ENCODE data around the gene NIP7. TPM values are rescaled to one million over a fixed set of nuclear protein-coding genes. Genes with fewer than 3 reads are reported as not detected.

NIP7 gene
- total and polyA plus RNA-seq, 2 donors (not counting 3 experiments of a cell fraction or from before 2014, with no cell fraction given) = 8.8 to 46.8 TPM

DNA sequence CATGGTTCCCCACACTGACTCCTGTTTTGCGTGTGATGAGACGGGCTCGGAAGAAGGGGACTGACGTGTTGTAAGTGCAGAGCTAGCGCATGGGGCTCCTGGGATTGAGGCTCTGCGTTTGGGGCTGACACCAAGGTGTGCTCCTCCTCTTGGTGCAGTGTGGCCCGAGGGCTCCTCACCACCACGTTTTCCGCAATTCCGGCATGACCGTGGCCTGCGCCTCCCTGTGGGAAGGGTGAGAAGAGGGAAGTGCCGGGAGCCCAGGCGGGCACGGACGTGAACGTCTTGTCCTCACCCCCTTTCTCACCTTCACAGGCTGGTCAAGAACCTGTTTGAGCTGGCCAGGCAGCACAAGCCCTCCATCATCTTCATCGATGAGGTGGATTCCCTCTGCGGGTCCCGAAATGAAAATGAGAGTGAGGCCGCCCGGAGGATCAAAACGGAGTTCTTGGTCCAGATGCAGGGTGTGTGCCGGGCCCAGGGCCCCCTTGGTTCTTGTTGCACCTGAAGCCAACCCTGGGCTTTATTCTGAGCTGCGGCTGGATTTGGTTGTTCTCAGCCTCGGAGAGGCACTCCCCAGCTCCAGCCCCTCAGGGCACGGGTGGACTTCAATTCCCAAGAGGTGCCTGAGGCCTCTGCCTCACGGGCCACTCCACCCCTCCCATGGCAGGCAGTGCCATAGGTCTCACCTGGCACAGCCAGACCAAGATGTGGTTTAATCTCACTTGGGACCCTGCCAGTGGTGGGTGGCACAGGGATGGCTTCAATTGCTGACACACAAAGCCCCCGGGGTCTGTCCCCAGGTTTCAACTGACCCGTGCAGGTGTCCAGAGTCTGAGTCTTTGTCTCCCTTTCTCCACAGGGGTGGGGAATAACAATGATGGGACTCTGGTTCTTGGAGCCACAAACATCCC, 19.5 kb upstream of the NIP7 start:
- no TSS peak for BruUV-seq (replicated peaks)
- FAIRE-seq (no peak), DNase-seq (ENCODE audit: low read depth, low spot score) (no peak)
- TF ChIP-seq FOS (IDR thresholded peaks at IDR 0.05; ENCODE audit: borderline replicate concordance, insufficient read depth, low read length) (no peak), POLR2A (IDR thresholded peaks at IDR 0.05; ENCODE audit: low read depth, low read length) (no peak), JUN (IDR thresholded peaks at IDR 0.05; ENCODE audit: borderline replicate concordance, insufficient read depth, insufficient read length, low read depth) (no peak), MYC (IDR thresholded peaks at IDR 0.05; ENCODE audit: low read depth, low read length) (no peak), MAX (IDR thresholded peaks at IDR 0.05; ENCODE audit: insufficient read depth, insufficient read length) (no peak), POLR2AphosphoS5 (IDR thresholded peaks at IDR 0.05; ENCODE audit: insufficient read depth, low read depth, low read length) (no peak), GATA2 (IDR thresholded peaks at IDR 0.05; ENCODE audit: insufficient read depth, insufficient read length, low read depth, low read length) (no peak), EZH2 (IDR thresholded peaks at IDR 0.05; ENCODE audit: borderline replicate concordance, low read depth, low read length, severe bottlenecking) (no peak)
- TF ChIP-seq, protein P1, sequence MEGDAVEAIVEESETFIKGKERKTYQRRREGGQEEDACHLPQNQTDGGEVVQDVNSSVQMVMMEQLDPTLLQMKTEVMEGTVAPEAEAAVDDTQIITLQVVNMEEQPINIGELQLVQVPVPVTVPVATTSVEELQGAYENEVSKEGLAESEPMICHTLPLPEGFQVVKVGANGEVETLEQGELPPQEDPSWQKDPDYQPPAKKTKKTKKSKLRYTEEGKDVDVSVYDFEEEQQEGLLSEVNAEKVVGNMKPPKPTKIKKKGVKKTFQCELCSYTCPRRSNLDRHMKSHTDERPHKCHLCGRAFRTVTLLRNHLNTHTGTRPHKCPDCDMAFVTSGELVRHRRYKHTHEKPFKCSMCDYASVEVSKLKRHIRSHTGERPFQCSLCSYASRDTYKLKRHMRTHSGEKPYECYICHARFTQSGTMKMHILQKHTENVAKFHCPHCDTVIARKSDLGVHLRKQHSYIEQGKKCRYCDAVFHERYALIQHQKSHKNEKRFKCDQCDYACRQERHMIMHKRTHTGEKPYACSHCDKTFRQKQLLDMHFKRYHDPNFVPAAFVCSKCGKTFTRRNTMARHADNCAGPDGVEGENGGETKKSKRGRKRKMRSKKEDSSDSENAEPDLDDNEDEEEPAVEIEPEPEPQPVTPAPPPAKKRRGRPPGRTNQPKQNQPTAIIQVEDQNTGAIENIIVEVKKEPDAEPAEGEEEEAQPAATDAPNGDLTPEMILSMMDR (IDR thresholded peaks at IDR 0.05; ENCODE audit: extremely low read depth in 1 of 2, insufficient read depth in 1 of 2, low read depth in 1 of 2, low read length in 2 of 2) = no peak
- no peak overlapping the region for H3K4me3 ChIP-seq (replicated peaks in 1 of 3; ENCODE audit: insufficient read depth in 1 of 3, low read depth in 1 of 3, low read length in 3 of 3)
- H3K4me1 ChIP-seq (ENCODE audit: control insufficient read depth, extremely low read depth, insufficient read depth, low read length) = no peaks in the 10 kb centered on the region
- no peak overlapping the region for H2AFZ ChIP-seq (ENCODE audit: low read depth, low read length)
- no peaks in the 10 kb centered on the region for H3K27me3 ChIP-seq (ENCODE audit: control insufficient read depth in 2 of 2, insufficient read depth in 2 of 2, low read length in 2 of 2)
- POLR2A ChIA-PET = no interaction called here
- intact Hi-C loops (cut with micrococcal nuclease) (no loop called here), dilution Hi-C loops (cut with MboI; ENCODE audit: extremely low pct_ligation_motif_present, low sequenced_read_pairs) (no loop called here)
- no peaks in the 10 kb centered on the region for H4K20me1 ChIP-seq (replicated peaks; ENCODE audit: control insufficient read depth, extremely low read depth, insufficient read depth, low read length)
- H3K9ac ChIP-seq (replicated peaks; ENCODE audit: extremely low read depth, insufficient read depth, low read length) = no peak overlapping the region
- no peaks in the 10 kb centered on the region for H3K9me3 ChIP-seq (replicated peaks; ENCODE audit: control insufficient read depth, insufficient read depth, low read length)
- no peaks in the 10 kb centered on the region for H3K9me1 ChIP-seq (replicated peaks; ENCODE audit: control insufficient read depth, extremely low read depth, insufficient read depth, low read length)
- CTCF ChIA-PET = no interaction called here
- no peak overlapping the region for H3K27ac ChIP-seq (ENCODE audit: insufficient read depth, low read depth, low read length)
- H3K79me2 ChIP-seq (ENCODE audit: control insufficient read depth, insufficient read depth, low read length) = peaks cover 23% of the 10 kb centered on the region
- H3K36me3 ChIP-seq (ENCODE audit: control insufficient read depth in 2 of 2, extremely low read depth in 1 of 2, insufficient read depth in 2 of 2, low read length in 2 of 2) = peaks cover 27 to 67% of the 10 kb centered on the region in 2 experiments
- no peak overlapping the region for H3K4me2 ChIP-seq (ENCODE audit: insufficient read depth, low read length)
